Esophagus squamous epithelium (tissue), 4 donors: ENCODE results near the gene SH2D3A.

ENCODE experiments used
- CTCF ChIP-seq, 6 experiments: fragments of 450-650 bp in 4 of 6; fragments of 200-600 bp in 2 of 6; sonication (generic) in 2 of 6; IDR thresholded peaks; one replicate each; pipeline ENCODE4 v1.5.1; 2016 to 2019; ENCODE audit warnings: antibody characterized with exemption in 6 of 6, mild to moderate bottlenecking in 4 of 6, moderate library complexity in 4 of 6
- POLR2A ChIP-seq, 4 donors: fragments of 450-650 bp; IDR thresholded peaks; one replicate each; pipeline ENCODE4 v1.6.1; 2017; ENCODE audit warnings: antibody characterized with exemption in 4 of 4, mild to moderate bottlenecking in 4 of 4, moderate library complexity in 3 of 4

DNA sequence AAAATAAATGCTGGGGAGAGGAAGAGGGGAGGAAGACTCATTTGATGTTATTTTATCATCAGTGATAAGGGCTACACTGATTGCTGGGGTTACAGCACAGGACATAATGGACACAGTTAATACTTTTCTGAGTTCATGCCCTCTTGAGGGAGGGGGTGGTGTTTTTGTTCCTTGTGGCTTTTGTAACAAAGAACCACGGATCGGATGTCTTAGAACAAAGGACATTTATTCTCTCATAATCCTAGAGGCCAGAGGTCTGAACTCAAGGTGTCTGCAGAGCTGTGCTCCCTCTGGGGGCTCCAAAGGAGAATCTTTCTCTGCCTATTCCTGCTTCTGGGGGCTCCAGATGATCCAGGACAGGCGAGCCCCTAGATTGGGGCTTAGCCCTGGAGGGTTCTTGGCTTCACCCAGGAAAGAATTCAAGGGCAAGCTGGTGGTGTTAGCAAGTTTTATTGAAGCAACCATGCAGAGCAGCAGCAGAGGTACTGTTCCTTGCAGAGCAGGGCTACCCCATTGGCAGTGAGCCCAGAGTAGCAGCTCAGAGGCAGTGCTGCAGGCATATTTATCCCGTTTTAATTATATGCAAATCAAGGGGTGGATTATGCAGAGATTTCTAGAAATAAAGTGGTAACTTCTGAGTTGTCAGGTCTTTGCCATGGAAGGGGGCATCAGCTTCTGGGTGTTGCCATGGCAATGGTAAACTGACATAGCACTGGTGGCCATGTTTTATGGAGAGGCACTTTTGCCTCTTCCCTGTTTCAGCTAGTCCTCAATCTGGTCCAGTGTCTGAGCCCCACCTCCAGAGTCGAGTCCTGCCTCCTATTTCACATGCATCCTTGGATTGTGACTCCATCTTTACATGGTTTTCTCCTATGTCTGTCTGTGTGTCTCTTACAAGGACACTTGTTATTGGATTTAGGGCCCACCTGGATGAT is 23.2 kb upstream of the SH2D3A start:
- no peak for TF ChIP-seq POLR2A (IDR thresholded peaks at IDR 0.05)
- no peak for TF ChIP-seq CTCF (IDR thresholded peaks at IDR 0.05)
